GM21526 (cell line): Measurements from ENCODE around the gene SYMPK.
"Not testable (repeated sequence)": the region's sequence is repeated elsewhere in the genome, so short reads cannot be mapped to it uniquely, and the experiment has no call there.

Source experiments
- ATAC-seq: cut with Tn5 transposase; IDR thresholded peaks from one replicate; pipeline ENCODE4 v1.9.1; 2021; ENCODE audit warnings: moderate library complexity; ENCODE audit not compliant: unreplicated experiment, low FRiP score

Gene SYMPK

DNA sequence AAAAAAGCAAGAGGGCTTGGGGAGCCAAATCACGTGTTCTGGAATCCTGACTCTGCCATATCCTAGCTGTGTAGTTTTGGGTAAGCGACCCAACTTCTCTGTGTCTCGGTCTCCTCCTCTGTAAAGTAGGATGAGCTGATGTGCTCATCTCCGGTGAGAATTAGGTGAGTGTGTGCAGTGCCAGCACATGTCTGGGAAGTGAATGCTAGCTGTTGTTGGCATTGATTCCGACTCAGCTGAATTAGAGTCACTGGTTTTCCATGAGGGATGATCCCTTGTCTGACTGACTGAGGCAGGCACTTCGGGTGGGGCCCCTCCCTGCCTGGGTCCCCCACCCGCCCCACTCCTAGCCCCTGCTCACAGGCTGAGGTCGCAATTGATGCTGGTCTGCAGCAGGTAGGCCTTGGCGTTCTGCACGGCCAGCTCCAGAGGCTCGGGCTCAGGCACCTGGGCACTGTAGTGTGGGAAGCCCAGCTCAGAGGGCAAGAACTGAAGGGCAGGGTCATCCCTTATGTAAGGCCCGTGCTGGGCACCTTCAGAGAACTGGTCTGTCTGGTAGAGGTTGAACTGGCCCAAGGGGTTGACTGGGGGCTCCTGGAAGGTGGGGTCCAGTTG lies 48.7 kb downstream of the SYMPK start:
- ATAC-seq = no peak

DNA sequence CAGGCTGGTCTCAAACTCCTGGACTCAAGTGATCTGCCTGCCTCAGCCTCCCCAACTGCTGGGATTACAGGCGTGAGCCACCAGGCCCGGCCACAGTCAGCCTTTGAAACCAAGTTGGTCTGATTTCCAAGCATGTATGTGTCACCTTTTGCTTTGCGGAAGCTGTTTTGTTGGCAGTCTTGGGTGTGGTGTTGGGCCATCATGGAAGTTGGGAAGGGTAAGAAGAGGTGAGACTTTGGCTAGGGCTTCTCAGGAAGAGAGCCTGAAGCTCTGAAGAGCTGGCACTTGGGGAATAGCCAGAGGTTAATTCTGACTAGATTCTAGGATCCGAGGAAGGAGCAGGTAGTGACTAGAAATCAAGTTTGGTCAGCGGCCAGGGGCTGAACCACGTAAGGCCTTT lies 50.6 kb downstream of the SYMPK start:
- no peak for ATAC-seq

GRCh38 chr19:45809643-45810159 lies 53.2 kb downstream of the SYMPK start:
- no peak for ATAC-seq

- no peak for ATAC-seq
Measured at GRCh38 chr19:45805719-45806118, 57.2 kb downstream of the SYMPK start.

GRCh38 chr19:45804959-45805230 lies 58.1 kb downstream of the SYMPK start:
- no peak for ATAC-seq

- no peak for ATAC-seq
Measured at GRCh38 chr19:45804140-45804958, 58.6 kb downstream of the SYMPK start.

GRCh38 chr19:45801603-45802175 lies 61.3 kb downstream of the SYMPK start:
- ATAC-seq = no peak

GRCh38 chr19:45800070-45800553 lies 62.8 kb downstream of the SYMPK start:
- no peak for ATAC-seq

DNA sequence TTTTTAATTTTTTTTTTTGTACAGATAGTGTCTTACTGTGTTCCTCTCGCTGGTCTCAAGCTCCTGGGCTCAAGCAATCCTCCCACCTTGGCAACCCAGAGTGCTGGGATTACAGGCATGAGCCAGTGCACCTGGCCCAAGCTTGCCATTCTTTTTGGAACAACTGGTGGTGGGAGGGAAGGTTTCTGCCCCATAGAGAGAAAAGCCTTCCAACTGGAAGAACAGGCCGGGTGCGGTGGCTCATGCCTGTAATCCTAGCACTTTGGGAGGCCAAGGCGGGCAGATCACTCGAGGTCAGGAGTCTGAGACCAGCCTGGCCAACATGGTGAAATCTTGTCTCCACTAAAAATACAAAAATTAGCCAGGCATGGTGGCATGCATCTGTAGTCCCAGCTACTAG lies 63.4 kb downstream of the SYMPK start:
- ATAC-seq = not testable (repeated sequence)

- ATAC-seq = no peak
Measured at GRCh38 chr19:45798995-45799517, 63.9 kb downstream of the SYMPK start.

GRCh38 chr19:45794627-45795026 lies 68.3 kb downstream of the SYMPK start:
- ATAC-seq = no peak

- ATAC-seq = no peak
Measured at GRCh38 chr19:45793876-45794275, 69.1 kb downstream of the SYMPK start.

- no peak for ATAC-seq
Measured at GRCh38 chr19:45793178-45793564, 69.8 kb downstream of the SYMPK start.

DNA sequence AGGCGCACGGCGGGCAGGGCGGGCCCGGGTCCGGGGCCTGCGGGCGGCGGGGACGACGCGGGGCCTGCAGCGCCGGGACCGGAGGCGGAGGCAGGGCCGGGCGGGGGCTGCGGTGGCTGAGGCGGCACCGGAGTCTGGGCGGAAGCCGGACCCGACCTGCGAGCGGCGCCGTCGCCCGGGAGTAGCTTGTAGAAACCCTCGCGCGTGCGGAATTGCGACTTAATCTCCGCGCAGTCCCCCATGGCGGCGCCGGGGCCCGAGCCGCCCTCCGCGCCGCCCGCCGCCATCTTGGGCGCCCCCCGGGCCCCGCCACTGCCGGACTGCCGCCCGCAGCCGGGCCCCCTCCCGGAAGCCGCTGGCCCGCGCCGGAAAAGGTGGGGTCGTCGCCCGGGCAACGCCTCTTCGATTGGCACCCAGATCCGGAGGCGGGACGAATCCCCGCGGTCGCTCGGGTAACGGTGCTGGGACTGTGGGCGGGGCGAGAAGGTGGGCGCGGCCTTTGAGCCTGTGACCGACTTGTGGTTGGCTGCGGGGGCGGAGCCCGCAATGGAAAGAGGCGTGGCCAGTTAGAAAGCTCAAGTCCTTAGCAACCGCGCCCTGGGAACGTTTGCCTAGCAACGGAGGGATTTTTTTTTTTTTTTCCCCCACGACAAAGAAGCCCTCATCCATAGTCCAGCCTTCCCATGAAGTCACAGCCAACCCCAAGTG lies 70.3 kb downstream of the SYMPK start, which contains the start of gene DMWD:
Gene DMWD, minus strand, starts transcription at position 376 of the 708 bp plus-strand sequence. Its CDS starts 89 bp downstream, at position 287.
- ATAC-seq = peak; percentile 73

DNA sequence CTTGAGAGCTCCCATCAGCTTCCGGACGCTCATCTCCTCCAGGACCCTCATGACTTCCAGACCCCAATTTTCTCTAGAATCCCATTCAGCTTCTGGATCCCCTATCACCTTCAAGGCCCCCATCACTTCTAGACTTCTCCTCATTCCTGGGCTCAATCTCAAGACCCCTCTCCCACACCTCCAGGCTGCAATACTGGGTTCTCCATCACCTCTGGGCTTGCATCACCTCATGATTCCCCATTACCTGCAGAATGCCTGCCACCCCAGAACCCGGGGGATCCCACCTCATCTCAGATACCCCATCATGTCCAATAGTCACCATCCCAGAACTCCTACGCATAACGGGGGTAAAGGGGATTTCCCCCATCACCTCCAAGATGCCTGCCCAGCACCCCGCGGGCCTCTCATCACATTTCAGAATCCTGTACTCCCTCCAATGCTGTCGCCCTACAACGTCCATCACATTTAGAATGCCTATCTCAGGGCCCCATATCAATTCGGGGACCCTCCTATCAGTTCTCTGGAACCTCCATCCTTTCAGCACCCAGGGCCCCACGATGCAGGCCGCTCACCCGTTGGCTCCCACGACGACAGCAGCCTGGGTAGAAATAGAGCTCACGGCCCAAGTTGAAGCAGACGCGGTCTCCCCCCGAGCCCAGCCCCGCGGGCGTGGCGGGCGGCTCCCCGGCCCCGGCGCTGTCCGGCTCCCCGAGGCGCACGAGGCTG lies 71.0 kb downstream of the SYMPK start:
- ATAC-seq = no peak

DNA sequence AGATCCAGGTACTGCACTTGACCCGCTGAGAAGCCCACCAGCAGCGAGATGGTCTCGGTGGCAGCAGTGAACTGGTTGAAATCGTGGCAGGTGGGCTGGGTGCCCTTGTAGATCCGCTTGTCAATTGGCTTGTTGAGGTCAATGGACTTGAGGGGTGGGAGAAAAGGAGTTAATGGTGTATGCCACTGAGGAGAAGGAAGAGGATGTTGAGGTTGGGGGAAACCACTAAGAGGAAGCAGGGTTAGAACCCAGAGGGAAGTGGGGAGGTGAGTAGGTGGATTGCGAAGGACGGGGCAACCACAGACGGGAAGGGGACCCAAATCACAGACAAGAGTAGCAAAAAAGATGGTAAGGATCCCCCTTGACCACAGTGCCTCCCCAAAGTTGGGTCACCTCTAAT lies 72.0 kb downstream of the SYMPK start:
- ATAC-seq = no peak

GRCh38 chr19:45789035-45789786 lies 73.7 kb downstream of the SYMPK start:
- ATAC-seq = no peak

GRCh38 chr19:45786533-45786894 lies 76.4 kb downstream of the SYMPK start:
- ATAC-seq = no peak

- no peak for ATAC-seq
Measured at GRCh38 chr19:45785781-45786532, 77.0 kb downstream of the SYMPK start.
